Right lobe of liver (tissue), 6 donors: Measurements from ENCODE around the gene TRPT1. TPM values are rescaled to one million over a fixed set of nuclear protein-coding genes. Genes with fewer than 3 reads are reported as not detected.

Experiments
- ATAC-seq, 4 donors: fragments of 200-7000 bp; cut with Tn5 transposase; one replicate each; pipeline ENCODE4 v1.9.1; 2020; ENCODE audit warnings: mild to moderate bottlenecking in 4 of 4, moderate library complexity in 4 of 4
- DNase-seq, 3 donors: peaks; one replicate each; pipeline ENCODE4 v3.0.0-alpha.2; 2020
- H3K27ac ChIP-seq, 3 donors: fragments of 200-600 bp; one replicate each; pipeline ENCODE4 v1.8.0; 2022
- H3K27me3 ChIP-seq, 2 donors: fragments of 200-600 bp; one replicate each; pipeline ENCODE4 v1.8.0; 2022
- H3K36me3 ChIP-seq, 4 donors: fragments of 200-600 bp; sonication (generic) in 1 of 4; one replicate each; pipeline versions ENCODE4 v1.5.1 to v1.8.0; 2017 to 2022; ENCODE audit warnings: control low read depth in 1 of 4
- H3K4me1 ChIP-seq, 4 donors: fragments of 200-600 bp; sonication (generic) in 1 of 4; one replicate each; pipeline versions ENCODE4 v1.5.1 to v1.8.0; 2017 to 2022; ENCODE audit warnings: control low read depth in 1 of 4
- H3K4me3 ChIP-seq, 3 donors: fragments of 200-600 bp; one replicate each; pipeline ENCODE4 v1.8.0; 2022
- H3K9me3 ChIP-seq, 4 donors: fragments of 200-600 bp; sonication (generic) in 1 of 4; one replicate each; pipeline versions ENCODE4 v1.5.1 to v1.8.0; 2017 to 2022; ENCODE audit warnings: control low read depth in 1 of 4
- CTCF ChIP-seq, 4 donors: fragments of 200-600 bp in 3 of 4; fragments of 450-650 bp in 1 of 4; IDR thresholded peaks; one replicate each; pipeline versions ENCODE4 v1.5.1 to v1.8.0; 2016 to 2022; ENCODE audit warnings: antibody characterized with exemption in 4 of 4, mild to moderate bottlenecking in 2 of 4
- POLR2A ChIP-seq: fragments of 450-650 bp; IDR thresholded peaks from one replicate; pipeline ENCODE4 v1.6.1; 2017; ENCODE audit warnings: antibody characterized with exemption, mild to moderate bottlenecking
- WGBS: methylation state at CpG from one replicate; pipeline ENCODE4 v1.1.6; 2018; ENCODE audit warnings: low coverage, low lambda C conversion rate; ENCODE audit not compliant: insufficient coverage; ENCODE audit errors: missing lambda C conversion rate; 5-methylcytosine and 5-hydroxymethylcytosine counted together
- intact Hi-C, 2 donors: fragments of 100-400 bp; cut with DNase I; formaldehyde crosslinking; loops; one replicate each; pipeline versions ENCODE4 v1.11.2 to v1.14.1; 2022
- total RNA-seq, 6 experiments: library from RNA; depleted of rRNA in 2 of 6; stranded (reverse); fragments of >200 nt in 2 of 6; fragmentation: NEBNext Ultra II Directional in 3 of 6; extraction: Animal tissue kit (Norgen Biotek cat#: 25700) in 3 of 6; gene quantifications; one replicate each; pipeline versions ENCODE4 v1.1.0 to v1.2.4, GENCODE V29; 2016 to 2023
- donor health status: DM: no; HTN: yes; CAD: no.
- donor health status: DM: no; HTN: no; CAD: no.
- donor health status: DM: no; HTN: no; CAD: no.
- donor health status: DM: no; HTN: yes; CAD: no.
- donor health status: DM: no; HTN: yes; CAD: no.

The TRPT1 gene
- total RNA-seq, 6 experiments from 2014 or later, result 13.5 to 29.6 (median 18.9) TPM

GRCh38 chr11:64241241-64241490 lies 15.2 kb upstream of the TRPT1 start:
- H3K4me1 ChIP-seq, result peaks cover 0 to 36% (median 12%) of the 10 kb centered on the region in 4 donors
- H3K36me3 ChIP-seq, result peaks cover 0 to 5% (median 2%) of the 10 kb centered on the region in 4 donors
- WGBS, result 0% methylated on average over 17 of the region's 24 CpGs
- H3K9me3 ChIP-seq, result no peaks in the 10 kb centered on the region
- ATAC-seq, result peak; percentile 76 to 90 (median 84)
- intact Hi-C loops, result no loop called here
- DNase-seq, result peak in 2 of 3 donors; percentile 100
- peak overlapping the region; percentile 93 to 98 (median 98) for H3K4me3 ChIP-seq
- peak overlapping the region; percentile 96 to 98 (median 97) for H3K27ac ChIP-seq
- no peak for TF ChIP-seq CTCF (IDR thresholded peaks at IDR 0.05)
- no peak for TF ChIP-seq POLR2A
- H3K27me3 ChIP-seq, result no peaks in the 10 kb centered on the region

GRCh38 chr11:64240435-64241240 lies 14.7 kb upstream of the TRPT1 start, which contains the start of gene FKBP2:
Gene FKBP2, plus strand, starts transcription at chr11:64241095. Its CDS starts 1,293 bp downstream, at chr11:64242388.
- intact Hi-C loops, result no loop called here
- peak; percentile 98 to 99 (median 99) for DNase-seq
- peak; percentile 54 to 73 (median 68) for ATAC-seq
- TF ChIP-seq POLR2A (peak; percentile 96), CTCF (IDR thresholded peaks at IDR 0.05) (no peak)
- 1% methylated on average over 19 of the region's 58 CpGs for WGBS
- Histone ChIP-seq H3K27me3 (no peaks in the 10 kb centered on the region), H3K4me3 (peak within 1 kb of the TSS; percentile 93 to 98 (median 98)), H3K36me3 (peaks cover 0 to 5% (median 2%) of the 10 kb centered on the region in 4 donors), H3K9me3 (no peaks in the 10 kb centered on the region), H3K4me1 (peaks cover 0 to 36% (median 12%) of the 10 kb centered on the region in 4 donors), H3K27ac (peak within 1 kb of the TSS; percentile 96 to 98 (median 97))

GRCh38 chr11:64239662-64240434 lies 13.9 kb upstream of the TRPT1 start:
- no peaks in the 10 kb centered on the region for H3K9me3 ChIP-seq
- peak overlapping the region; percentile 96 to 98 (median 97) for H3K27ac ChIP-seq
- DNase-seq, result peak in 1 of 3 donors; percentile 43
- 57% methylated on average over 4 of the region's 11 CpGs for WGBS
- no peak for TF ChIP-seq CTCF (IDR thresholded peaks at IDR 0.05)
- TF ChIP-seq POLR2A, result no peak
- ATAC-seq, result no peak
- H3K4me3 ChIP-seq, result peak overlapping the region; percentile 93 to 98 (median 98)
- peaks cover 0 to 5% (median 2%) of the 10 kb centered on the region in 4 donors for H3K36me3 ChIP-seq
- H3K27me3 ChIP-seq, result no peaks in the 10 kb centered on the region
- peaks cover 0 to 38% (median 14%) of the 10 kb centered on the region in 4 donors for H3K4me1 ChIP-seq
- intact Hi-C loops, result no loop called here

GRCh38 chr11:64238999-64239398 lies 13.0 kb upstream of the TRPT1 start:
- H3K27ac ChIP-seq, result peak overlapping the region in 2 of 3 donors; percentile 97 to 98
- no peak for ATAC-seq
- no peak overlapping the region for H3K4me3 ChIP-seq
- no peak for TF ChIP-seq CTCF (IDR thresholded peaks at IDR 0.05)
- no peak for TF ChIP-seq POLR2A
- H3K36me3 ChIP-seq, result peaks cover 0 to 5% (median 2%) of the 10 kb centered on the region in 4 donors
- WGBS, result no CpG with 5 or more reads among the region's 5 CpGs
- no peak for DNase-seq
- intact Hi-C loops, result no loop called here
- peaks cover 0 to 40% (median 14%) of the 10 kb centered on the region in 4 donors for H3K4me1 ChIP-seq
- no peaks in the 10 kb centered on the region for H3K9me3 ChIP-seq
- no peaks in the 10 kb centered on the region for H3K27me3 ChIP-seq
